Astrocyte of the cerebellum (primary cell): Measurements from ENCODE around the gene PRCP.
"Not testable (repeated sequence)": the region's sequence is repeated elsewhere in the genome, so short reads cannot be mapped to it uniquely, and the experiment has no call there.

ENCODE experiments used
- DNase-seq: peaks from one replicate; pipeline ENCODE4 v3.0.0-alpha.2; 2011; ENCODE audit warnings: low read depth
- H3K4me3 ChIP-seq: 2 replicates; pipeline ENCODE4 v1.5.1; 2011; ENCODE audit warnings: mild to moderate bottlenecking, low read depth, low read length, moderate library complexity
- CTCF ChIP-seq: IDR thresholded peaks from 2 replicates; pipeline ENCODE4 v1.5.1; 2012; ENCODE audit warnings: low read length, low read depth, moderate library complexity, mild to moderate bottlenecking; ENCODE audit errors: missing control alignments
- in situ Hi-C: cut with HindIII; loops from 2 replicates; pipeline ENCODE4 v1.10.0; 2017; ENCODE audit warnings: low sequenced_read_pairs

The PRCP gene

GRCh38 chr11:82927264-82927880 lies 27.1 kb upstream of the PRCP start:
- no peak overlapping the region for H3K4me3 ChIP-seq
- peak; percentile 74 for TF ChIP-seq CTCF
- peak; percentile 39 for DNase-seq
- in situ Hi-C loops, result no loop called here

- TF ChIP-seq CTCF, result no peak
- H3K4me3 ChIP-seq, result no peak overlapping the region
- in situ Hi-C loops, result no loop called here
- no peak for DNase-seq
Observed at GRCh38 chr11:82924522-82925224, 24.4 kb upstream of the PRCP start.

GRCh38 chr11:82922396-82923173 lies 22.4 kb upstream of the PRCP start:
- H3K4me3 ChIP-seq, in situ Hi-C loops, DNase-seq: not testable (repeated sequence)

- in situ Hi-C loops, H3K4me3 ChIP-seq, DNase-seq: not testable (repeated sequence)
Observed at GRCh38 chr11:82920227-82920626, 20.0 kb upstream of the PRCP start.

- in situ Hi-C loops, H3K4me3 ChIP-seq: not testable (repeated sequence)
Observed at GRCh38 chr11:82919786-82920185, 19.6 kb upstream of the PRCP start.

GRCh38 chr11:82909015-82909640 lies 8.9 kb upstream of the PRCP start:
- DNase-seq, result no peak
- no peak overlapping the region for H3K4me3 ChIP-seq
- in situ Hi-C loops, result no loop called here
- no peak for TF ChIP-seq CTCF

More at GRCh38 chr11:82919786-82920185, 19.6 kb upstream of the PRCP start:
- not testable (repeated sequence) for DNase-seq

GRCh38 chr11:82908311-82908710 lies 8.1 kb upstream of the PRCP start:
- no peak for TF ChIP-seq CTCF
- no peak overlapping the region for H3K4me3 ChIP-seq
- in situ Hi-C loops, result no loop called here
- no peak for DNase-seq
